PC-9 (cell line): Measurements from ENCODE around the gene PRKD1. TPM values are rescaled to one million over a fixed set of nuclear protein-coding genes. Genes with fewer than 3 reads are reported as not detected.

Experiments used
- BruUV-seq: library from RNA; stranded (reverse); fragments of 400-500 nt; replicated peaks from 2 replicates; lab custom pipeline; 2021; lab: Mats Ljungman, UMichigan
- CTCF ChIA-PET: fragments of 300-600 bp; sonication (Branson Sonifier 250); formaldehyde crosslinking; loops from one replicate; lab custom pipeline; 2022; ENCODE audit warnings: antibody characterized with exemption; lab: Charles Lee
- POLR2A ChIA-PET: fragments of 300-600 bp; sonication (Branson Sonifier 250); formaldehyde crosslinking; loops from one replicate; lab custom pipeline; 2022; ENCODE audit warnings: antibody characterized with exemption; ENCODE audit not compliant: unreplicated experiment; lab: Charles Lee
- DNase-seq, 2 experiments: peaks; one replicate each; pipeline versions ENCODE4 v3.0.0 to v3.0.0-alpha.2; 2015 to 2022; ENCODE audit warnings: mixed read lengths in 1 of 2
- H2AFZ ChIP-seq: fragments of 200-600 bp; sonication (generic); 2 replicates; pipeline ENCODE4 v1.8.1; 2017; ENCODE audit warnings: antibody characterized with exemption
- H3F3A ChIP-seq: fragments of 200-600 bp; sonication (generic); 2 replicates; pipeline ENCODE4 v1.8.1; 2017; ENCODE audit warnings: antibody characterized with exemption, mild to moderate bottlenecking, low read depth; ENCODE audit not compliant: insufficient read depth
- H3K27ac ChIP-seq: fragments of 200-600 bp; sonication (generic); 2 replicates; pipeline ENCODE4 v1.6.1; 2016; ENCODE audit warnings: mixed run types
- H3K27me3 ChIP-seq: fragments of 200-600 bp; sonication (generic); 2 replicates; pipeline ENCODE4 v1.6.1; 2016; ENCODE audit warnings: low read depth, mixed run types; ENCODE audit not compliant: insufficient read depth
- H3K36me3 ChIP-seq: fragments of 200-600 bp; sonication (generic); 2 replicates; pipeline ENCODE4 v1.6.1; 2016; ENCODE audit warnings: low read depth, mixed run types
- H3K4me1 ChIP-seq: fragments of 200-600 bp; sonication (generic); replicated peaks from 2 replicates; pipeline ENCODE4 v1.6.1; 2016; ENCODE audit warnings: mixed run types; ENCODE audit not compliant: insufficient read depth
- H3K4me2 ChIP-seq: fragments of 200-600 bp; sonication (generic); 2 replicates; pipeline ENCODE4 v1.6.1; 2017; ENCODE audit warnings: mixed run types
- H3K4me3 ChIP-seq: fragments of 200-600 bp; sonication (generic); 2 replicates; pipeline ENCODE4 v1.6.1; 2016; ENCODE audit warnings: mixed run types
- H3K79me2 ChIP-seq: fragments of 200-600 bp; sonication (generic); 2 replicates; pipeline ENCODE4 v1.6.1; 2017; ENCODE audit warnings: low read depth, mixed run types
- H3K9me2 ChIP-seq: fragments of 200-600 bp; sonication (generic); 2 replicates; pipeline ENCODE4 v1.8.1; 2017; ENCODE audit warnings: mild to moderate bottlenecking; ENCODE audit not compliant: insufficient read depth
- H3K9me3 ChIP-seq: fragments of 200-600 bp; sonication (generic); 2 replicates; pipeline ENCODE4 v1.8.1; 2016; ENCODE audit warnings: low read depth; ENCODE audit not compliant: insufficient read depth
- H4K20me1 ChIP-seq: fragments of 200-600 bp; sonication (generic); 2 replicates; pipeline ENCODE4 v1.8.1; 2017; ENCODE audit not compliant: insufficient read depth
- EZH2 ChIP-seq: fragments of 200-600 bp; sonication (generic); IDR thresholded peaks from 2 replicates; pipeline ENCODE4 v1.8.0; 2017; ENCODE audit warnings: antibody characterized with exemption, low read depth
- intact Hi-C: fragments of 100-400 bp; cut with micrococcal nuclease; formaldehyde crosslinking; loops from one replicate; pipeline ENCODE4 v1.10.0; 2022; ENCODE audit not compliant: unreplicated experiment
- total RNA-seq: library from RNA; stranded (reverse); gene quantifications from 2 replicates; pipeline ENCODE4 v1.2.3, GENCODE V29; 2021
- TF ChIP-seq, protein P1 (sequence below): fragments of 200-600 bp; sonication (generic); conservative IDR thresholded peaks from 2 replicates; pipeline ENCODE4 v1.6.1; 2017; ENCODE audit warnings: mixed run types, antibody characterized with exemption, mild to moderate bottlenecking, moderate library complexity

Gene PRKD1
- total RNA-seq, 1 experiment from 2014 or later, result 0.98 TPM

DNA sequence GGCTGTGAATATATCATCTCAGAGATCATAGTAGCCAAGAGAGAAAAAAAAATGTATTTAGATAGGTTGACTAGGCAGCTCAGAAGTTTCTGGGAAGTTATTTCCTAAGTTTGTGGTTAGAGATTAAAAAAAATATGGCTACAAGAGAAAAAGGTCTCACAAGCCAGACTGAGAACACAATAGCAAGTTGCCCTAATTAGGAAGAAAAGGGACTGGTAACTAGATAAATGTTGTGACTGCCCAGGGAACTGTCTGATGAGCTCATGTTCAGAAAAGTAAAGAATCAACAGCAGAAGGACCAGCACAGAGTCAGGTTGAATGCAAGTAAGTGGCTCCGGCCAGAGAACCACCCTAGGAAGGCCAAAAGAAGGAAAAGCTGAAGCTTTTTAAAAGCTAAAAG, 256.6 kb downstream of the PRKD1 start:
- ChIA-PET CTCF (no interaction called here), POLR2A (no interaction called here)

DNA sequence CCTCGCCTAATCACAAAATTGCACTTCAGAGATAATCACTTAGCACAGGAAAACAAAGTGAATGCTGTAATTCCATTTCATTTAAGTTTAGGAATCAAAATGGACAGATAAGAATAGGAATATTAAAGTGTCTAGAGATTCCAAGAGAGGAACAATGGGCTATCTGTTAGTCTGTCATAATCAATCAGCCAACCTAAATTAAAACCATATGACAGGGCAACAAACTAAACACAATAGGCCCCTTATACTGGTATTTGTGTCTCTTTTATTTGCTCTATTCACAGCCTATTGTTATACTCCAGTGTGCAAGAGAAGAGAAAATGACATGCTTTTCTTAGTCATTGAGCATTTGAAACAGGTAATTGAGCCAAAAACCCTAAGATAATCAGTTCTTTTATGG, 259.4 kb downstream of the PRKD1 start:
- no TSS peak for BruUV-seq
- Histone ChIP-seq H3F3A (no peaks in the 10 kb centered on the region), H3K4me2 (no peak overlapping the region), H3K4me3 (no peak overlapping the region), H3K4me1 (no peaks in the 10 kb centered on the region), H3K36me3 (no peaks in the 10 kb centered on the region), H3K9me2 (no peaks in the 10 kb centered on the region), H3K27me3 (no peaks in the 10 kb centered on the region), H3K27ac (no peak overlapping the region), H2AFZ (no peak overlapping the region), H4K20me1 (no peaks in the 10 kb centered on the region), H3K9me3 (no peaks in the 10 kb centered on the region), H3K79me2 (no peaks in the 10 kb centered on the region)
- no peak for DNase-seq
- POLR2A ChIA-PET, result no interaction called here
- intact Hi-C loops, result no loop called here
- TF ChIP-seq, protein P1, sequence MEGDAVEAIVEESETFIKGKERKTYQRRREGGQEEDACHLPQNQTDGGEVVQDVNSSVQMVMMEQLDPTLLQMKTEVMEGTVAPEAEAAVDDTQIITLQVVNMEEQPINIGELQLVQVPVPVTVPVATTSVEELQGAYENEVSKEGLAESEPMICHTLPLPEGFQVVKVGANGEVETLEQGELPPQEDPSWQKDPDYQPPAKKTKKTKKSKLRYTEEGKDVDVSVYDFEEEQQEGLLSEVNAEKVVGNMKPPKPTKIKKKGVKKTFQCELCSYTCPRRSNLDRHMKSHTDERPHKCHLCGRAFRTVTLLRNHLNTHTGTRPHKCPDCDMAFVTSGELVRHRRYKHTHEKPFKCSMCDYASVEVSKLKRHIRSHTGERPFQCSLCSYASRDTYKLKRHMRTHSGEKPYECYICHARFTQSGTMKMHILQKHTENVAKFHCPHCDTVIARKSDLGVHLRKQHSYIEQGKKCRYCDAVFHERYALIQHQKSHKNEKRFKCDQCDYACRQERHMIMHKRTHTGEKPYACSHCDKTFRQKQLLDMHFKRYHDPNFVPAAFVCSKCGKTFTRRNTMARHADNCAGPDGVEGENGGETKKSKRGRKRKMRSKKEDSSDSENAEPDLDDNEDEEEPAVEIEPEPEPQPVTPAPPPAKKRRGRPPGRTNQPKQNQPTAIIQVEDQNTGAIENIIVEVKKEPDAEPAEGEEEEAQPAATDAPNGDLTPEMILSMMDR, result no peak
- TF ChIP-seq EZH2, result no peak
- CTCF ChIA-PET, result no interaction called here

More for the DNA sequence above, 256.6 kb downstream of the PRKD1 start:
- no peak overlapping the region for H2AFZ ChIP-seq
- no peaks in the 10 kb centered on the region for H3K36me3 ChIP-seq
- intact Hi-C loops, result no loop called here
- no peaks in the 10 kb centered on the region for H3K27me3 ChIP-seq
- H3K4me2 ChIP-seq, result no peak overlapping the region
- H3K79me2 ChIP-seq, result no peaks in the 10 kb centered on the region
- TF ChIP-seq, protein P1, result no peak
- no peak for TF ChIP-seq EZH2
- H3K4me3 ChIP-seq, result no peak overlapping the region
- no peaks in the 10 kb centered on the region for H3F3A ChIP-seq
- DNase-seq, result no peak
- no TSS peak for BruUV-seq
- no peaks in the 10 kb centered on the region for H3K4me1 ChIP-seq
- no peaks in the 10 kb centered on the region for H4K20me1 ChIP-seq
- H3K27ac ChIP-seq, result no peak overlapping the region
- H3K9me3 ChIP-seq, result no peaks in the 10 kb centered on the region
- H3K9me2 ChIP-seq, result no peaks in the 10 kb centered on the region

DNA sequence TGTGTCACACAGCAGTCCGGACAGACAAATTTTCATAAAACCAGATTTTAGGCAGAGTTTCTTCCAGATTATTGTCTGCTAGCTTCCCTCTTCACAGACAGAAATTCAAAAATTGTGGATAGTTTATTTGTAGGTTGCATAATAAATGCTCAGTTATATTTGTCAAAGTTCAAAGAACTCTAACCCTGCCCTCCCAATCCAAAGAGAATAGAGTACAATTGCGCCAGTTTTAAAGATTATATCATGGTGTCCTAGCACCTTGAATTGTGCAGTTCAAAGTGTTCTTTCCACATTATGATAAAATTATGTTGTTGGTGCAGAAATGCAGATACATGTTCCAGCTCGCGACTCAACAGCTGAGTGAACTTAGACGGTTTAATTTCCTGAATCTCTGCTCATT, 263.1 kb downstream of the PRKD1 start:
- H3K79me2 ChIP-seq, result no peaks in the 10 kb centered on the region
- no peaks in the 10 kb centered on the region for H3K9me2 ChIP-seq
- intact Hi-C loops, result no loop called here
- no peaks in the 10 kb centered on the region for H3F3A ChIP-seq
- TF ChIP-seq, protein P1, result no peak
- no peak for TF ChIP-seq EZH2
- H3K4me3 ChIP-seq, result no peak overlapping the region
- BruUV-seq, result no TSS peak
- H3K9me3 ChIP-seq, result no peaks in the 10 kb centered on the region
- DNase-seq, result no peak
- POLR2A ChIA-PET, result no interaction called here
- no peak overlapping the region for H2AFZ ChIP-seq
- no peaks in the 10 kb centered on the region for H3K27me3 ChIP-seq
- H4K20me1 ChIP-seq, result no peaks in the 10 kb centered on the region
- H3K4me2 ChIP-seq, result no peak overlapping the region
- H3K27ac ChIP-seq, result no peak overlapping the region
- no peaks in the 10 kb centered on the region for H3K4me1 ChIP-seq
- H3K36me3 ChIP-seq, result no peaks in the 10 kb centered on the region
- CTCF ChIA-PET, result no interaction called here
